ENCODE results near the gene PRKAA1. TPM values are rescaled to one million over a fixed set of nuclear protein-coding genes. Genes with fewer than 3 reads are reported as not detected.

Gene PRKAA1
- total RNA-seq, 1 donor from 2014 or later, result 41.2 TPM

GRCh38 chr5:40762705-40763104, 35.5 kb downstream of the PRKAA1 start:
- Histone ChIP-seq H3K4me3 (ENCODE audit: low read length in 3 of 3) (no peak overlapping the region), H3K4me1 (ENCODE audit: control insufficient read depth in 3 of 3, insufficient read depth in 3 of 3, low read length in 3 of 3) (no peaks in the 10 kb centered on the region), H3K27ac (ENCODE audit: low read depth, low read length) (no peak overlapping the region), H3K27me3 (ENCODE audit: control insufficient read depth in 3 of 3, insufficient read depth in 3 of 3, low read length in 3 of 3) (no peaks in the 10 kb centered on the region), H3K9ac (ENCODE audit: low read depth in 1 of 3, low read length in 3 of 3) (no peak overlapping the region), H3K36me3 (ENCODE audit: control insufficient read depth in 3 of 3, insufficient read depth in 3 of 3, low read length in 3 of 3) (peaks cover 0 to 26% (median 11%) of the 10 kb centered on the region in 3 donors), H3K9me3 (ENCODE audit: control insufficient read depth in 3 of 3, low read length in 3 of 3) (no peaks in the 10 kb centered on the region)

DNA sequence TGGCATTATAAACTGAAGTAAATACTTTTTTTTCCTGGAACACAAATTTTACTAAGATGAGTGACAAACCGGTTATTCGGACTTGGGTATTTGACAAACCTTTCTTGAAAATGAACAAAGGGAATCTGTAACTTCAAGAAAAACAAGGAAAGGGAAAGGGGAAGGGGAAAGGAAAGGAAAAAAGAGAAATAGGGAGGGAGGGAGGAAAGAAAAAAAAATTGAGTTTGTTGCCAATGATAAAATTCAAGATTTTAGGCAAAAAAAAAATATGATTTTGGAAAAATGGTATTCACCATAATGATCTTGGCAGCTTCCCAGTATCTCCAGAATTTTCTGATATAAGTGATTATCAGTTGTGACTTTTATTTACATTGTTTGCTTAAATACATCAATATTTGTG, 40.8 kb downstream of the PRKAA1 start:
- Histone ChIP-seq H3K4me1 (ENCODE audit: control insufficient read depth in 3 of 3, insufficient read depth in 3 of 3, low read length in 3 of 3) (peaks cover 6 to 13% (median 8%) of the 10 kb centered on the region in 3 donors), H3K9me3 (ENCODE audit: control insufficient read depth in 3 of 3, low read length in 3 of 3) (no peaks in the 10 kb centered on the region), H3K27ac (ENCODE audit: low read depth, low read length) (no peak overlapping the region), H3K4me3 (ENCODE audit: low read length in 3 of 3) (no peak overlapping the region), H3K27me3 (ENCODE audit: control insufficient read depth in 3 of 3, insufficient read depth in 3 of 3, low read length in 3 of 3) (no peaks in the 10 kb centered on the region), H3K9ac (ENCODE audit: low read depth in 1 of 3, low read length in 3 of 3) (no peak overlapping the region), H3K36me3 (ENCODE audit: control insufficient read depth in 3 of 3, insufficient read depth in 3 of 3, low read length in 3 of 3) (peaks cover 0 to 5% (median 0%) of the 10 kb centered on the region in 3 donors)

- H3K9me3 ChIP-seq (ENCODE audit: control insufficient read depth in 3 of 3, low read length in 3 of 3), result no peaks in the 10 kb centered on the region
- H3K4me1 ChIP-seq (ENCODE audit: control insufficient read depth in 3 of 3, insufficient read depth in 3 of 3, low read length in 3 of 3), result peaks cover 6 to 13% (median 8%) of the 10 kb centered on the region in 3 donors
- H3K4me3 ChIP-seq (ENCODE audit: low read length in 3 of 3), result peak within 1 kb of the TSS; percentile 89 to 91 (median 90)
- peaks cover 0 to 5% (median 0%) of the 10 kb centered on the region in 3 donors for H3K36me3 ChIP-seq (ENCODE audit: control insufficient read depth in 3 of 3, insufficient read depth in 3 of 3, low read length in 3 of 3)
- peak within 1 kb of the TSS; percentile 93 for H3K27ac ChIP-seq (ENCODE audit: low read depth, low read length)
- no peaks in the 10 kb centered on the region for H3K27me3 ChIP-seq (ENCODE audit: control insufficient read depth in 3 of 3, insufficient read depth in 3 of 3, low read length in 3 of 3)
- peak within 1 kb of the TSS; percentile 93 to 97 (median 96) for H3K9ac ChIP-seq (ENCODE audit: low read depth in 1 of 3, low read length in 3 of 3)
Measured at GRCh38 chr5:40755407-40756365, 42.5 kb downstream of the PRKAA1 start, which contains the start of gene TTC33. Gene TTC33 (minus strand): TSS chr5:40755961. CDS start chr5:40747018, 8,943 bp downstream.

DNA sequence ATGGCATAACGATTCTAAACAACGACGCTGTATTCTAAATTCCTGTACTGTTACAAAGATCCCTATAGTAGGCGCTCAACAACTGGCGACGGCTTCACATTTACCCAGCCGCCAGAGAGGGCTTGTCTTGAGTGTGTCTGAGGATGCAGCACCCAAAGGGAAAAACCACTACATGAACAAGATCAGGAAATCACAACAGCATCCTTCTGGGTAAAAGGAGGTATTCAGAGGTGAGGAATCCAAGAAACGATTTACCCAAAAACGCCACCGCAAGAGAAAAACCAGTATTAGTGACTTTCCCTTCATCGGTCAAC, 43.1 kb downstream of the PRKAA1 start:
- Histone ChIP-seq H3K9me3 (ENCODE audit: control insufficient read depth in 3 of 3, low read length in 3 of 3) (no peaks in the 10 kb centered on the region), H3K27ac (ENCODE audit: low read depth, low read length) (peak overlapping the region; percentile 93), H3K36me3 (ENCODE audit: control insufficient read depth in 3 of 3, insufficient read depth in 3 of 3, low read length in 3 of 3) (peaks cover 0 to 5% (median 0%) of the 10 kb centered on the region in 3 donors)

DNA sequence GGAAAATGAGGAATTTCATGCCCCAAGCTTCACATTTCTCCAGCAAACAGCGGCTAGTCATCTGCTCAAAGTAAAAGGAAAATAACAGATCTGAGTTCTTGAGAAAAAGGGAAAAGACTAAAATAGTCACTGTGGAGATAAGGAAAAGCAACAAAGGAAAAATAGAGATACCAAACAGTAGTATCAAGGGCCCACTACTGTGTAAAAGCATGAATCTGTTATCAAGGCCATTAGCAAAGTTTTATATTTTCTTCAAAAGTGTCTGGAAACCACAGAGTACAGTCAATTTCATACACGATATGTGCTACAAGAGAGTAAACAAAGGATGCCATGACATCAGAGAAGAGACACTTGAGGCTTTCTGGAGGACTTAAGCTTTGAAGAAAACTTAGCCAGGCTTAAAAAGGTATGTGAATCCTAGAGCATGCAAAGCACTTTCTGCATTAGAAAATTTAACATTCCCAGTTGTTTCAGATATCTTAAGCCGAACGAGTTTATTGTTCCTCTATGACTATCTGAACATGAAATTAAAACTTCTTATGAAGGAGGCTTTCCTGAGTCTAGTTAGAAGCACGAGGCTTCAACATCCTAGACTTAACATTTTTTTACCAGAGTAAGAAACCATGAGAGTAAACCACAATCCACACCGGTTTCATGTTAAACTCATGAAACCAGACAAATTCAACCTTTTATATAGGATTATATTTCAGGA, 43.6 kb downstream of the PRKAA1 start:
- Histone ChIP-seq H3K9ac (ENCODE audit: low read depth in 1 of 3, low read length in 3 of 3) (peak overlapping the region; percentile 93 to 97 (median 96)), H3K27me3 (ENCODE audit: control insufficient read depth in 3 of 3, insufficient read depth in 3 of 3, low read length in 3 of 3) (no peaks in the 10 kb centered on the region), H3K27ac (ENCODE audit: low read depth, low read length) (peak overlapping the region; percentile 93), H3K4me3 (ENCODE audit: low read length in 3 of 3) (peak overlapping the region; percentile 89 to 91 (median 90)), H3K9me3 (ENCODE audit: control insufficient read depth in 3 of 3, low read length in 3 of 3) (no peaks in the 10 kb centered on the region), H3K36me3 (ENCODE audit: control insufficient read depth in 3 of 3, insufficient read depth in 3 of 3, low read length in 3 of 3) (peaks cover 0 to 5% (median 0%) of the 10 kb centered on the region in 3 donors), H3K4me1 (ENCODE audit: control insufficient read depth in 3 of 3, insufficient read depth in 3 of 3, low read length in 3 of 3) (peaks cover 6 to 13% (median 8%) of the 10 kb centered on the region in 3 donors)

More for the DNA sequence above, 43.1 kb downstream of the PRKAA1 start:
- Histone ChIP-seq H3K4me3 (ENCODE audit: low read length in 3 of 3) (peak overlapping the region; percentile 89 to 91 (median 90)), H3K27me3 (ENCODE audit: control insufficient read depth in 3 of 3, insufficient read depth in 3 of 3, low read length in 3 of 3) (no peaks in the 10 kb centered on the region), H3K9ac (ENCODE audit: low read depth in 1 of 3, low read length in 3 of 3) (peak overlapping the region; percentile 93 to 97 (median 96)), H3K4me1 (ENCODE audit: control insufficient read depth in 3 of 3, insufficient read depth in 3 of 3, low read length in 3 of 3) (peaks cover 6 to 13% (median 8%) of the 10 kb centered on the region in 3 donors)

- Histone ChIP-seq H3K27me3 (ENCODE audit: control insufficient read depth in 3 of 3, insufficient read depth in 3 of 3, low read length in 3 of 3) (no peaks in the 10 kb centered on the region), H3K9ac (ENCODE audit: low read depth in 1 of 3, low read length in 3 of 3) (no peak overlapping the region), H3K9me3 (ENCODE audit: control insufficient read depth in 3 of 3, low read length in 3 of 3) (no peaks in the 10 kb centered on the region), H3K36me3 (ENCODE audit: control insufficient read depth in 3 of 3, insufficient read depth in 3 of 3, low read length in 3 of 3) (peaks cover 0 to 3% (median 0%) of the 10 kb centered on the region in 3 donors), H3K4me3 (ENCODE audit: low read length in 3 of 3) (no peak overlapping the region), H3K27ac (ENCODE audit: low read depth, low read length) (no peak overlapping the region), H3K4me1 (ENCODE audit: control insufficient read depth in 3 of 3, insufficient read depth in 3 of 3, low read length in 3 of 3) (no peaks in the 10 kb centered on the region)
Measured at GRCh38 chr5:40746703-40747102, 51.5 kb downstream of the PRKAA1 start.

- no peak overlapping the region for H3K27ac ChIP-seq (ENCODE audit: low read depth, low read length)
- no peak overlapping the region for H3K4me3 ChIP-seq (ENCODE audit: low read length in 3 of 3)
- no peak overlapping the region for H3K9ac ChIP-seq (ENCODE audit: low read depth in 1 of 3, low read length in 3 of 3)
- no peaks in the 10 kb centered on the region for H3K4me1 ChIP-seq (ENCODE audit: control insufficient read depth in 3 of 3, insufficient read depth in 3 of 3, low read length in 3 of 3)
- no peaks in the 10 kb centered on the region for H3K27me3 ChIP-seq (ENCODE audit: control insufficient read depth in 3 of 3, insufficient read depth in 3 of 3, low read length in 3 of 3)
- peaks cover 0 to 16% (median 2%) of the 10 kb centered on the region in 3 donors for H3K36me3 ChIP-seq (ENCODE audit: control insufficient read depth in 3 of 3, insufficient read depth in 3 of 3, low read length in 3 of 3)
- H3K9me3 ChIP-seq (ENCODE audit: control insufficient read depth in 3 of 3, low read length in 3 of 3), result peaks cover 0 to 3% (median 0%) of the 10 kb centered on the region in 3 donors
Measured at GRCh38 chr5:40743771-40744170, 54.4 kb downstream of the PRKAA1 start.

- no peak overlapping the region for H3K27ac ChIP-seq (ENCODE audit: low read depth, low read length)
- no peaks in the 10 kb centered on the region for H3K27me3 ChIP-seq (ENCODE audit: control insufficient read depth in 3 of 3, insufficient read depth in 3 of 3, low read length in 3 of 3)
- peaks cover 0 to 13% (median 2%) of the 10 kb centered on the region in 3 donors for H3K36me3 ChIP-seq (ENCODE audit: control insufficient read depth in 3 of 3, insufficient read depth in 3 of 3, low read length in 3 of 3)
- H3K4me1 ChIP-seq (ENCODE audit: control insufficient read depth in 3 of 3, insufficient read depth in 3 of 3, low read length in 3 of 3), result peaks cover 9 to 16% (median 13%) of the 10 kb centered on the region in 3 donors
- no peak overlapping the region for H3K4me3 ChIP-seq (ENCODE audit: low read length in 3 of 3)
- H3K9me3 ChIP-seq (ENCODE audit: control insufficient read depth in 3 of 3, low read length in 3 of 3), result peaks cover 0 to 3% (median 0%) of the 10 kb centered on the region in 3 donors
- H3K9ac ChIP-seq (ENCODE audit: low read depth in 1 of 3, low read length in 3 of 3), result no peak overlapping the region
Measured at GRCh38 chr5:40738502-40738901, 59.7 kb downstream of the PRKAA1 start.

DNA sequence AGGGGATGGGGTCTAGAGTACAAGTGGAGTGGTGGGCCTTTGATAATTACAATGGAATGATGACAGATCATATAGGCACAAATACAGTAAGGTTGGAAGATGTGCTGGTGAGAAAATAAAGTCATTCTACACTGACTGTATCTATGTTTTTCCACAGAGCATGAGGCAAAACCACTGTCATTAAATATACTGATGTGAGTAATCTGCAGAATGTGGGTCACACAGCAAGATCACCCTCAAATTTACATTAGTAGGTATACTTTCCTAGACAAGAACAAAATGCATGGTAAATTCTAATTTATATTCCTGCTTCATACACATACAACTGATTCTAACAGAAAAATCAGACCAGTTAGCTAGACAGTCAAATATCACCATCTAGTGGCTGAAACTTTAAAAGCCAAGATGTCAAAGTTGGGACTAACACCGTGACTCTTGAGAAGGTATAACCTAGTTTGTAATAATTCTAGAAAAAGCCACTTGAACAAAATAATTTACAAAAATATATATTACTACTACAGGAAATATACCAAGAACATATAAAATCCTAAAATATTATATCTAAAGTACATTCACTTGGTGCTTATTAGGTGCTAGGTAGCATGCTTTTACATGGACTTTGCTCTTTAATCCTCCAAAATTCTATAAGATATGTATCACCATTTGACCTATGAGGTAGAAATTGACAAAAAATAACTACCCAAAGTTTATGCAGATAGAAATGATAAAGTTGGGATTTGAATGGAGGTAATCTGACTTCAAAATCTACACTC, 61.9 kb downstream of the PRKAA1 start:
- H3K4me3 ChIP-seq (ENCODE audit: low read length in 3 of 3), result no peak overlapping the region
- peaks cover 0 to 10% (median 0%) of the 10 kb centered on the region in 3 donors for H3K36me3 ChIP-seq (ENCODE audit: control insufficient read depth in 3 of 3, insufficient read depth in 3 of 3, low read length in 3 of 3)
- no peak overlapping the region for H3K9ac ChIP-seq (ENCODE audit: low read depth in 1 of 3, low read length in 3 of 3)

More for the DNA sequence above, 61.9 kb downstream of the PRKAA1 start:
- Histone ChIP-seq H3K4me1 (ENCODE audit: control insufficient read depth in 3 of 3, insufficient read depth in 3 of 3, low read length in 3 of 3) (peaks cover 9 to 18% (median 14%) of the 10 kb centered on the region in 3 donors), H3K27me3 (ENCODE audit: control insufficient read depth in 3 of 3, insufficient read depth in 3 of 3, low read length in 3 of 3) (no peaks in the 10 kb centered on the region), H3K27ac (ENCODE audit: low read depth, low read length) (no peak overlapping the region), H3K9me3 (ENCODE audit: control insufficient read depth in 3 of 3, low read length in 3 of 3) (peaks cover 0 to 3% (median 0%) of the 10 kb centered on the region in 3 donors)

Measured in skeletal muscle tissue (tissue), 4 donors.